Measurements from ENCODE around the gene CFAP141.

GRCh38 chr1:154222918-154223317 is 16.8 kb upstream of the CFAP141 start:
- no peak for TF ChIP-seq POLR2A (IDR thresholded peaks at IDR 0.05; ENCODE audit: extremely low read depth, insufficient read length)
- no peak for TF ChIP-seq CTCF (IDR thresholded peaks at IDR 0.05; ENCODE audit: low read depth, low read length)

All from NB4 (cell line).